NCI-H69 (cell line): Measurements from ENCODE around the gene CSF3R.

ENCODE experiments used
- DNase-seq: peaks from one replicate; lab custom pipeline; 2025; lab: John Stamatoyannopoulos, UW

CSF3R gene

GRCh38 chr1:36419569-36419968 lies 63.1 kb downstream of the CSF3R start:
- DNase-seq = no peak

GRCh38 chr1:36419140-36419539 lies 63.6 kb downstream of the CSF3R start:
- no peak for DNase-seq

- no peak for DNase-seq
These were observed 64.8 kb downstream of the CSF3R start for GRCh38 chr1:36417931-36418330.
